GM12872 (cell line): ENCODE measurements around the gene LIG4.

Source experiments
- TF ChIP-seq, protein P1 (sequence below): IDR thresholded peaks from 3 replicates; pipeline ENCODE4 v1.5.1; 2011; ENCODE audit warnings: low read depth, mild to moderate bottlenecking, low read length, moderate library complexity; ENCODE audit not compliant: insufficient read depth

LIG4 gene

DNA sequence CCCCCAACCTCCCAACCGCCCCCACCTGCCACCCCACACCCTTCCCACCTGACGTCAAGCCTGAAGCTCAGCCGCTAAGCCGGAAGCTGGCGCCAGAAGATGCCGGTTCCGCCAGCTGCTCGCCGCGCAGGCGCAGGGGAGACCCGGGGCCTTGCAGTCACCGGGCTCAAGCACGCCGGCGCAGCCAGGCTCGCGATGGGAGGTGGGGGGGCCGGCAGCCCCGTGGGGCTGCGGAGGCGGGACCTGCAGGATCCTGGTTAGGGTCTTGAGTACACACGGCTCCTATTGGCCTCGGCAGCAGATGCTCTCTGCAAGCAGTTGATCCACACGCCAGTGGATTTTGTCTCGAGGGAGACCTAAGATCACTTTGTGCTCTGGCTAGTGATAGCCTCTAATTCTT is at the start of gene LIG4:
LIG4 (minus strand) TSS at position 101 of the 400 bp plus-strand sequence. CDS start 4,268 bp downstream, outside the sequence.
- TF ChIP-seq, protein P1, sequence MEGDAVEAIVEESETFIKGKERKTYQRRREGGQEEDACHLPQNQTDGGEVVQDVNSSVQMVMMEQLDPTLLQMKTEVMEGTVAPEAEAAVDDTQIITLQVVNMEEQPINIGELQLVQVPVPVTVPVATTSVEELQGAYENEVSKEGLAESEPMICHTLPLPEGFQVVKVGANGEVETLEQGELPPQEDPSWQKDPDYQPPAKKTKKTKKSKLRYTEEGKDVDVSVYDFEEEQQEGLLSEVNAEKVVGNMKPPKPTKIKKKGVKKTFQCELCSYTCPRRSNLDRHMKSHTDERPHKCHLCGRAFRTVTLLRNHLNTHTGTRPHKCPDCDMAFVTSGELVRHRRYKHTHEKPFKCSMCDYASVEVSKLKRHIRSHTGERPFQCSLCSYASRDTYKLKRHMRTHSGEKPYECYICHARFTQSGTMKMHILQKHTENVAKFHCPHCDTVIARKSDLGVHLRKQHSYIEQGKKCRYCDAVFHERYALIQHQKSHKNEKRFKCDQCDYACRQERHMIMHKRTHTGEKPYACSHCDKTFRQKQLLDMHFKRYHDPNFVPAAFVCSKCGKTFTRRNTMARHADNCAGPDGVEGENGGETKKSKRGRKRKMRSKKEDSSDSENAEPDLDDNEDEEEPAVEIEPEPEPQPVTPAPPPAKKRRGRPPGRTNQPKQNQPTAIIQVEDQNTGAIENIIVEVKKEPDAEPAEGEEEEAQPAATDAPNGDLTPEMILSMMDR: no peak

GRCh38 chr13:108263621-108264355 is 48.5 kb upstream of the LIG4 start:
- TF ChIP-seq, protein P1: no peak

- TF ChIP-seq, protein P1: no peak
These were observed 41.9 kb upstream of the LIG4 start for GRCh38 chr13:108257248-108257647.

GRCh38 chr13:108249150-108249549 is 33.8 kb upstream of the LIG4 start:
- TF ChIP-seq, protein P1: no peak

- TF ChIP-seq, protein P1: no peak
These were observed 15.0 kb upstream of the LIG4 start for GRCh38 chr13:108230377-108230776.

DNA sequence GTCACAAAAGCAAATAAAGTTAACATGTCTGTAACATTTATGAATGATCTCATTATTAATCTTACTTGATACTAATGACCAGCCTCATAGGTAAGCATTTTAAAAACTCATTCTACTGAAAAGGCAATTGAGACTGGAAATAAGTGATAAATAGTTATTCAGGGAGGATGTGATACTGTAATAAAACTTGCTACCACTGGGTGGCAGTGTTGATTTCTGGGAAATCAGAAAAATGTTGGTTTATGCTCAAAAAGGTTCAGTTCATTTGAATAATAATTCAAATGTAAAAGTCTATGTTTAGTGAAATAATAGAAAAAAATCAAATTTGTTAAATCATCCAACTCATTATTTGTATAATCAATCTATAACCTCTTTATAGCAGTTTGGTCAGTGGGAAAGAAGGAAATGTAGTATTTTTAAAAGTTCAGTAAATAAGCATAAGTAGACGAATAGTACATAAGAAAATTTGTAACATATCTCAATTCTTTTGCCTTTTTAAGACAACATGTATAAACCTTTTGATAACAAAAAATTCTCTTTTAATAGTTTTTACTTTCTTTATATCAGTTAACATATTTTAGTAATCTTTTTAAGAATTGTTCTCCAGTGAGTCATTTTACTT is 12.4 kb upstream of the LIG4 start:
- TF ChIP-seq, protein P1: peak; percentile 46; the same call in 2 of the 3 replicates

GRCh38 chr13:108226184-108226583 is 10.8 kb upstream of the LIG4 start:
- TF ChIP-seq, protein P1: no peak
